SK-N-SH (cell line): ENCODE results near the gene WDR3. TPM values are rescaled to one million over a fixed set of nuclear protein-coding genes. Genes with fewer than 3 reads are reported as not detected.

Source experiments
- CTCF ChIA-PET: fragments of 300-600, 350-600 bp; formaldehyde crosslinking; extraction: SDS; loops from one replicate; lab custom pipeline; 2021; lab: Yijun Ruan, JAX
- POLR2A ChIA-PET: fragments of 350-600 bp; sonication (Branson Sonifier 250); formaldehyde crosslinking; extraction: SDS; loops from one replicate; lab custom pipeline; 2020; ENCODE audit warnings: antibody characterized with exemption, inconsistent platforms; lab: Yijun Ruan, JAX
- DNase-seq: peaks from one replicate; pipeline ENCODE4 v3.0.0; 2012
- H2AFZ ChIP-seq: fragments of 200-600 bp; sonication (generic); 2 replicates; pipeline ENCODE4 v1.8.1; 2016; ENCODE audit warnings: antibody characterized with exemption, mild to moderate bottlenecking, low read depth
- H3F3A ChIP-seq: fragments of 200-600 bp; sonication (generic); replicated peaks from 2 replicates; pipeline ENCODE3; 2016; ENCODE audit warnings: antibody characterized with exemption, mild to moderate bottlenecking; ENCODE audit not compliant: insufficient read depth
- H3K27ac ChIP-seq, 2 experiments: fragments of 200-500 bp in 1 of 2; fragments of 200-600 bp in 1 of 2; sonication (Bioruptor generic) in 1 of 2; sonication (generic), shearing (Covaris generic) in 1 of 2; 2 replicates each; pipeline versions ENCODE4 v1.5.1 to v1.6.1; 2014 to 2016; ENCODE audit warnings: low read depth in 2 of 2, inconsistent platforms in 1 of 2, low read length in 1 of 2, mild to moderate bottlenecking in 1 of 2, mixed read lengths in 1 of 2
- H3K27me3 ChIP-seq: fragments of 200-600 bp; sonication (generic), shearing (Covaris generic); 2 replicates; pipeline ENCODE4 v1.6.1; 2016; ENCODE audit warnings: mixed run types; ENCODE audit not compliant: insufficient read depth
- H3K36me3 ChIP-seq, 2 experiments: fragments of 200-500 bp in 1 of 2; fragments of 200-600 bp in 1 of 2; sonication (Bioruptor generic) in 1 of 2; sonication (generic) in 1 of 2; replicated peaks in 1 of 2; 2 replicates each; pipeline versions ENCODE3 to v1.5.1; 2014 to 2016; ENCODE audit warnings: low read length in 1 of 2, mild to moderate bottlenecking in 1 of 2; ENCODE audit not compliant: insufficient read depth in 2 of 2, control insufficient read depth in 1 of 2
- H3K4me1 ChIP-seq, 2 experiments: fragments of 200-500 bp in 1 of 2; fragments of 200-600 bp in 1 of 2; sonication (Bioruptor generic) in 1 of 2; sonication (generic), shearing (Covaris generic) in 1 of 2; 2 replicates each; pipeline versions ENCODE4 v1.5.1 to v1.6.1; 2014 to 2016; ENCODE audit warnings: low read depth in 1 of 2, low read length in 1 of 2, mixed run types in 1 of 2; ENCODE audit not compliant: insufficient read depth in 2 of 2, control insufficient read depth in 1 of 2
- H3K4me2 ChIP-seq: fragments of 200-600 bp; sonication (generic), shearing (Covaris generic); 2 replicates; pipeline ENCODE4 v1.6.1; 2017; ENCODE audit warnings: mixed run types
- H3K4me3 ChIP-seq, 2 experiments: fragments of 200-500 bp in 1 of 2; fragments of 200-600 bp in 1 of 2; sonication (Bioruptor generic) in 1 of 2; sonication (generic), shearing (Covaris generic) in 1 of 2; 2 replicates each; pipeline versions ENCODE4 v1.5.1 to v1.8.1; 2014 to 2016; ENCODE audit warnings: low read depth in 2 of 2, inconsistent platforms in 1 of 2, low read length in 1 of 2, mild to moderate bottlenecking in 1 of 2, mixed read lengths in 1 of 2, moderate library complexity in 1 of 2
- H3K79me2 ChIP-seq: fragments of 200-600 bp; sonication (generic); 2 replicates; pipeline ENCODE4 v1.8.1; 2017; ENCODE audit warnings: mild to moderate bottlenecking; ENCODE audit not compliant: insufficient read depth
- H3K9ac ChIP-seq: fragments of 200-600 bp; sonication (generic); 2 replicates; pipeline ENCODE4 v1.6.1; 2017; ENCODE audit warnings: mixed run types
- H3K9me2 ChIP-seq: fragments of 200-600 bp; sonication (generic); 2 replicates; pipeline ENCODE4 v1.6.1; 2017; ENCODE audit warnings: mixed run types
- H3K9me3 ChIP-seq: fragments of 200-600 bp; sonication (generic); 2 replicates; pipeline ENCODE4 v1.6.1; 2017; ENCODE audit warnings: mixed run types, mild to moderate bottlenecking, moderate library complexity
- H4K20me1 ChIP-seq: fragments of 200-600 bp; sonication (generic); 2 replicates; pipeline ENCODE4 v1.6.1; 2017; ENCODE audit warnings: mild to moderate bottlenecking, mixed run types; ENCODE audit not compliant: insufficient read depth
- FOXM1 ChIP-seq: IDR thresholded peaks from 2 replicates; pipeline ENCODE4 v1.4.0; 2012; ENCODE audit warnings: low read depth, mild to moderate bottlenecking
- JUND ChIP-seq: IDR thresholded peaks from 2 replicates; pipeline ENCODE4 v1.4.0; 2012
- PBX3 ChIP-seq: IDR thresholded peaks from 2 replicates; pipeline ENCODE4; 2012
- RCOR1 ChIP-seq: fragments of 150-350 bp; IDR thresholded peaks from 2 replicates; pipeline ENCODE4 v1.6.1; 2017; ENCODE audit warnings: antibody characterized with exemption, low read length
- REST ChIP-seq: IDR thresholded peaks from 2 replicates; pipeline ENCODE4 v1.6.1; 2012; ENCODE audit warnings: mild to moderate bottlenecking, low read depth, low read length, moderate library complexity
- RFX5 ChIP-seq: IDR thresholded peaks from 2 replicates; pipeline ENCODE4 v1.6.1; 2012; ENCODE audit warnings: mild to moderate bottlenecking, improper control_type of control experiment, low read length
- RXRA ChIP-seq: IDR thresholded peaks from 2 replicates; pipeline ENCODE4 v1.4.0; 2012; ENCODE audit warnings: low read depth, mild to moderate bottlenecking, borderline replicate concordance
- USF1 ChIP-seq: IDR thresholded peaks from 2 replicates; pipeline ENCODE4 v1.4.0; 2012; ENCODE audit warnings: low read depth, borderline replicate concordance
- WGBS: methylation state at CpG from one replicate; pipeline ENCODE4 v1.1.6; 2017; ENCODE audit warnings: low lambda C conversion rate; 5-methylcytosine and 5-hydroxymethylcytosine counted together
- polyA plus RNA-seq, 3 experiments: library from polyadenylated mRNA; depleted of rRNA; stranded (reverse); fragments of >200 nt; gene quantifications; 2 replicates each; pipeline ENCODE4 v1.2.3, GENCODE V29; 2012

The WDR3 gene
- polyA plus RNA-seq, 1 of the 3 experiments (the other 2 are of a cell fraction), result 26.9 TPM

GRCh38 chr1:117932576-117932975 lies 3.0 kb downstream of the WDR3 start:
- H3K9me3 ChIP-seq, result no peaks in the 10 kb centered on the region
- no peak overlapping the region for H3K9ac ChIP-seq
- H3K4me3 ChIP-seq, result no peak overlapping the region
- POLR2A ChIA-PET, result no interaction called here
- H3K9me2 ChIP-seq, result no peaks in the 10 kb centered on the region
- H3K27me3 ChIP-seq, result no peaks in the 10 kb centered on the region
- H3K4me2 ChIP-seq, result no peak overlapping the region
- CTCF ChIA-PET, result interaction anchor here (0.7 kb wide), 1 partner anchor 1017 kb away, joined by 3 read pairs; no protein-coding TSS in a partner anchor
- peaks cover 9% of the 10 kb centered on the region for H3F3A ChIP-seq
- TF ChIP-seq RCOR1 (no peak), USF1 (no peak), RXRA (no peak), JUND (no peak)
- H3K27ac ChIP-seq, result no peak overlapping the region
- H3K4me1 ChIP-seq, result peaks cover 14% of the 10 kb centered on the region in 2 experiments; a peak in 3 of 4 replicates
- peaks cover 67% of the 10 kb centered on the region for H3K79me2 ChIP-seq
- WGBS, result 96% methylated on average over 4 of the region's 4 CpGs
- H4K20me1 ChIP-seq, result peaks cover 16% of the 10 kb centered on the region
- no peak overlapping the region for H2AFZ ChIP-seq
- H3K36me3 ChIP-seq, result peaks cover 35 to 43% of the 10 kb centered on the region in 2 experiments
- no peak for DNase-seq

- CTCF ChIA-PET, result no interaction called here
- Histone ChIP-seq H3K4me3 (no peak overlapping the region), H3K27ac (no peak overlapping the region), H4K20me1 (peaks cover 8% of the 10 kb centered on the region), H3K9ac (no peak overlapping the region), H3K4me1 (peaks cover 4 to 7% of the 10 kb centered on the region in 2 experiments; a peak in 3 of 4 replicates), H2AFZ (no peak overlapping the region), H3K4me2 (no peak overlapping the region), H3F3A (peaks cover 6% of the 10 kb centered on the region), H3K9me3 (no peaks in the 10 kb centered on the region), H3K9me2 (no peaks in the 10 kb centered on the region), H3K27me3 (no peaks in the 10 kb centered on the region), H3K79me2 (peaks cover 55% of the 10 kb centered on the region), H3K36me3 (peaks cover 41 to 55% of the 10 kb centered on the region in 2 experiments)
- POLR2A ChIA-PET, result no interaction called here
- TF ChIP-seq FOXM1 (no peak), PBX3 (no peak), REST (no peak), RFX5 (no peak)
- no peak for DNase-seq
- WGBS, result 99% methylated on average over 2 of the region's 2 CpGs
Measured at GRCh38 chr1:117933769-117934168, 4.2 kb downstream of the WDR3 start.
